Parathyroid adenoma (tissue), 2 donors: ENCODE measurements around the gene SH3RF2.

Experiments
- H2AFZ ChIP-seq: fragments of 300-600 bp; sonication (generic); one replicate; pipeline ENCODE4 v1.7.0; 2017; ENCODE audit warnings: antibody characterized with exemption, mild to moderate bottlenecking
- H3K27ac ChIP-seq: fragments of 300-600 bp; sonication (generic); one replicate; pipeline ENCODE4 v1.7.0; 2017
- H3K27me3 ChIP-seq: fragments of 300-600 bp; sonication (generic); one replicate; pipeline ENCODE4 v1.7.0; 2017; ENCODE audit warnings: low read length; ENCODE audit not compliant: control insufficient read depth, insufficient read depth
- H3K36me3 ChIP-seq: fragments of 300-600 bp; sonication (generic); one replicate; pipeline ENCODE4 v1.7.0; 2017; ENCODE audit warnings: low read length; ENCODE audit not compliant: control insufficient read depth, insufficient read depth
- H3K4me1 ChIP-seq: fragments of 300-600 bp; sonication (generic); one replicate; pipeline ENCODE4 v1.7.0; 2017; ENCODE audit warnings: control low read depth
- H3K4me2 ChIP-seq: fragments of 300-600 bp; sonication (generic); one replicate; pipeline ENCODE4 v1.7.0; 2017; ENCODE audit warnings: low read length
- H3K4me3 ChIP-seq: fragments of 300-600 bp; sonication (generic); one replicate; pipeline ENCODE4 v1.7.0; 2017; ENCODE audit warnings: low read depth, low read length
- H3K79me2 ChIP-seq: fragments of 300-600 bp; sonication (generic); one replicate; pipeline ENCODE4 v1.7.0; 2017; ENCODE audit warnings: control low read depth
- H3K9ac ChIP-seq: fragments of 300-600 bp; sonication (generic); one replicate; pipeline ENCODE4 v1.7.0; 2017; ENCODE audit warnings: mild to moderate bottlenecking
- H3K9me3 ChIP-seq: fragments of 300-600 bp; sonication (generic); one replicate; pipeline ENCODE4 v1.7.0; 2017; ENCODE audit warnings: low read length; ENCODE audit not compliant: control insufficient read depth
- TF ChIP-seq, protein P1 (sequence below): fragments of 300-600 bp; sonication (generic); IDR thresholded peaks from one replicate; pipeline ENCODE4 v1.7.0; 2017; ENCODE audit warnings: antibody characterized with exemption, mild to moderate bottlenecking
- donor health status: primary hyperparathyroidism.

SH3RF2 gene

DNA sequence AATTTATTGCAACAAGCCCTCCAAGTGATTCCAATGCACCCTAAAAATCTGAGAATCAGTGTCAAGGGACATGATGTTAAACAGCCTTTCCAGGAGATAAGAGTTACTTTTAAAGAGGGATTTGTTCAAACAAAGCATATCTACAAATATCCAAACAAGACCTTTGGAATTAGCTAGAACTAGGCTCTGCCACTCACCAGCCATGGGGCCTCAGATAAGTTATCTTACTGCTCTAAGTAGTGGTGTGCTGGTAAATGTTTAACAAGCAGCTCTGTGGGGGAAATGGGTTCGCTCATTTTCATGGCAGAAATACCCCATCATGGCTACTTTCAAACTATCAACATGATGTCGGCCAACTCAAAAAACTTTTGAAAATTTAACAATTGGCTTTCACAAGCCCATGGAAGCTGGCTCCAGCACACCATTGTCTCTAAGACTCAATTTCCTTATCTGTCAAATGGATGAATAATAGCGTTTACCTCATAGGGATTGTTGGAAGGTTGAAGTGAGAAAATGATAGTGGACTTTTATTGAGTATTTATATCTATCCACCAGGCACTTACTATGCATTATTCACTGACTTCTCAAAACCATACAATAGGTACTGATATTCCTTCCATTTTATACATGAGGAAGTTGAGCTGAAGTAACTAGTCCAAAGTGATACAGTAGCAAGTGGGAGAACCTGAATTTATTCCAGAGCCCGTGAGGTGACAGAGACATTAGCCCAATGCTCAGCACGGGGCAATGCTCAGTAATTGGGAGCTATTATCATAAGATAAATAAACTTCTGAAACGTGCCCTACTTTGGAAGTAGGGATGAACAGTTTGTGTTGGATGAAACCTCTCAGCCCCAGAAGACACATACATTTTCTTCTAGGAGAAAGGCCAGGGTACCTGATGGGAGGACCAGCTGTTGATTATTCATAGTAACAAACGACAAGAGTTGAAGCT is 43.2 kb downstream of the SH3RF2 start:
- H3K27me3 ChIP-seq = no peaks in the 10 kb centered on the region
- no peaks in the 10 kb centered on the region for H3K36me3 ChIP-seq
- no peaks in the 10 kb centered on the region for H3K4me1 ChIP-seq
- H3K4me2 ChIP-seq = no peak overlapping the region
- H3K79me2 ChIP-seq = no peaks in the 10 kb centered on the region
- no peak overlapping the region for H3K27ac ChIP-seq
- no peak overlapping the region for H3K4me3 ChIP-seq
- H3K9ac ChIP-seq = no peak overlapping the region
- TF ChIP-seq, protein P1, sequence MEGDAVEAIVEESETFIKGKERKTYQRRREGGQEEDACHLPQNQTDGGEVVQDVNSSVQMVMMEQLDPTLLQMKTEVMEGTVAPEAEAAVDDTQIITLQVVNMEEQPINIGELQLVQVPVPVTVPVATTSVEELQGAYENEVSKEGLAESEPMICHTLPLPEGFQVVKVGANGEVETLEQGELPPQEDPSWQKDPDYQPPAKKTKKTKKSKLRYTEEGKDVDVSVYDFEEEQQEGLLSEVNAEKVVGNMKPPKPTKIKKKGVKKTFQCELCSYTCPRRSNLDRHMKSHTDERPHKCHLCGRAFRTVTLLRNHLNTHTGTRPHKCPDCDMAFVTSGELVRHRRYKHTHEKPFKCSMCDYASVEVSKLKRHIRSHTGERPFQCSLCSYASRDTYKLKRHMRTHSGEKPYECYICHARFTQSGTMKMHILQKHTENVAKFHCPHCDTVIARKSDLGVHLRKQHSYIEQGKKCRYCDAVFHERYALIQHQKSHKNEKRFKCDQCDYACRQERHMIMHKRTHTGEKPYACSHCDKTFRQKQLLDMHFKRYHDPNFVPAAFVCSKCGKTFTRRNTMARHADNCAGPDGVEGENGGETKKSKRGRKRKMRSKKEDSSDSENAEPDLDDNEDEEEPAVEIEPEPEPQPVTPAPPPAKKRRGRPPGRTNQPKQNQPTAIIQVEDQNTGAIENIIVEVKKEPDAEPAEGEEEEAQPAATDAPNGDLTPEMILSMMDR = no peak
- no peak overlapping the region for H2AFZ ChIP-seq
- H3K9me3 ChIP-seq = no peaks in the 10 kb centered on the region

DNA sequence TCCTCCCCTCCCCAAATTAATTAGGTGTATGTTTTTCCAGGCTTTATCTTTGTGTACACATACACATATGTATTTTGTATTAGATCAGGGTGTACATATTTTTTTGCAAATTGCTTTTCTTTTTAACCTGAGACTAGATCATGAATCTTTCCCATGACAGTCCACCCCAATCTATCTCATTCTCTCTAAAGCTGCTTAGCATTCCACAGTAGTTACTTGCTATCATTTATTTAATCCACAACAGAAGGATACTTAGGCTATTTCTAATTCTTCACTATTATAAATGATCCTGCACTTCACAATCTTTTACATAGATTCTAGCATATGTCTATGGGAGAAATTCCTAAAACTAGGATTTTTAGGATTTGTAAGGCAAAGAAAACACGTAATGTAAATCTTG is 43.9 kb downstream of the SH3RF2 start:
- Histone ChIP-seq H3K27ac (no peak overlapping the region), H3K79me2 (no peaks in the 10 kb centered on the region), H3K4me3 (no peak overlapping the region), H3K27me3 (no peaks in the 10 kb centered on the region), H3K4me1 (no peaks in the 10 kb centered on the region), H3K36me3 (no peaks in the 10 kb centered on the region), H3K9ac (no peak overlapping the region), H3K4me2 (no peak overlapping the region), H2AFZ (no peak overlapping the region), H3K9me3 (no peaks in the 10 kb centered on the region)
- TF ChIP-seq, protein P1 = no peak

DNA sequence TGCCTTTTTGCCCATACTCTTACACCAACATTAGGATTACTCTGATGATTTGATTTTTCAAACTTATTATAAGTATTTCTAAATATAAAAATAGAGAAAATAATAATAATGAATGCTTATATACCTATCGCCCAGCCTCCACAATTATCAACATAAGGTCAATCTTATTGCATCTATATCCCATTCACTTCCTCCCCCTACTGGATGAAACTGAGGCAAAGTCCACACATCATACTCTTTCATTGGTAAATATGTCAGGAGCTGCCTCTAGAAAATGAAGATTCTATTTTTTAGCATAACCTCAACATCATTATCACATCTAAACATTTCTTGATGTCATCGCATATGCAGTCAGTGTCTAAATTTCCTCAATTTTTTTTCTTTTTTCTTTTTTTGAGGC is 44.3 kb downstream of the SH3RF2 start:
- no peak overlapping the region for H3K9ac ChIP-seq
- H3K27me3 ChIP-seq = no peaks in the 10 kb centered on the region
- TF ChIP-seq, protein P1 = no peak
- no peaks in the 10 kb centered on the region for H3K4me1 ChIP-seq
- H3K4me3 ChIP-seq = no peak overlapping the region
- no peaks in the 10 kb centered on the region for H3K79me2 ChIP-seq
- H3K4me2 ChIP-seq = no peak overlapping the region
- H2AFZ ChIP-seq = no peak overlapping the region
- no peaks in the 10 kb centered on the region for H3K36me3 ChIP-seq
- no peaks in the 10 kb centered on the region for H3K9me3 ChIP-seq
- H3K27ac ChIP-seq = no peak overlapping the region

DNA sequence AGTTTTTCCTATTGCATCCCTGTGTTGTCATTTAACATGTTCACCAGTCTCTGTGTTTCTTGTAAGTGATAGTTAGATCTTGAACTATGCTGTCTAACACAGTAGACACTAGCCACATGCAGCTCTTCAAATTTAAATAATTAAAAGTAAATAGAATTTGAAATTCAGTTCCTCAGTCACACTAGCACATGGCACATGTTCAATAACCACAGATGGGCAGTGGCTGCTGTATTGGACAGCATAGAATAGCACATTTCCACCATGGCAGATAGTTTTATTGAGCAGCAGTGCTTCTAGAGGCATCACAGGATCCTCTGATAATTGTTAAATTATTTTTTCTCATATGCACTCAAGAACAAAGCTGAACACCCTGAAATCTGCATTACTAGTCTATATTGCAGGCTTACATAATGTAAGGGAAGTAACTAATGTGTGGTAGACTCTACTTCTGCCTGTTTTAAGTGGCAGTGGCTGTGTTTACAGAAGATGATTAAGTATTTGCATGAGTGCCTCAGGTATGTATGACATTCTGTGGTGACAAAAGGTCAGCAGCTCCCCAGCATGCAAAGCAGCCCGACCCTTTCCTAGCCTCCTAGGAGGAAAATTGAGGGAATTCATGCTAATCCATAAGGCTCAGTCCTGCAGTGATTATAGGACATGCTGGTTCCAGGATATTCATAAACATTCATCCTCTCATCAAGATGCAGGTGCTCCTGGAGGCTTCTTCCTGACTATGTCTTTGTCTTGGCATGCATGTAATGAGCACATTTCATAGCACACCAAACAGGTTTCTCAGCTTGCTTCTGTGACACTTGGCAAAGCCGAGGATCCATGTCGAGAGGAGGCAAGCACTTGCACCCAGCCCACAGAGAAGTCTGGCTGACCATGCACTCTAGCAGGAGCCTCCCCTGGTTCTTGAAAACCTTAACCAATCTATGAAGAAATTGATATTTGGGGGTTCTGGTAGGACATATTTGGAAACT is 45.5 kb downstream of the SH3RF2 start:
- H3K79me2 ChIP-seq = no peaks in the 10 kb centered on the region
- no peaks in the 10 kb centered on the region for H3K9me3 ChIP-seq
- no peak overlapping the region for H2AFZ ChIP-seq
- H3K36me3 ChIP-seq = no peaks in the 10 kb centered on the region
- H3K4me1 ChIP-seq = no peaks in the 10 kb centered on the region
- no peak overlapping the region for H3K4me2 ChIP-seq
- no peak overlapping the region for H3K9ac ChIP-seq
- H3K27ac ChIP-seq = no peak overlapping the region
- no peak overlapping the region for H3K4me3 ChIP-seq
- no peaks in the 10 kb centered on the region for H3K27me3 ChIP-seq
- TF ChIP-seq, protein P1 = no peak
